Endodermal cell (in vitro differentiated cells): ENCODE results near the gene TSHZ2. TPM values are rescaled to one million over a fixed set of nuclear protein-coding genes. Genes with fewer than 3 reads are reported as not detected.
A peak's percentile ranks its signal among the peaks of the same experiment; 100 is the strongest.

Experiments used
- DNase-seq: peaks from one replicate; pipeline ENCODE4 v3.0.0-alpha.2; 2017
- H3K27ac ChIP-seq: 2 replicates; pipeline ENCODE4 v1.5.1; 2013; ENCODE audit warnings: mild to moderate bottlenecking, low read depth, low read length, moderate library complexity
- H3K27me3 ChIP-seq: 2 replicates; pipeline ENCODE4 v1.6.1; 2013; ENCODE audit warnings: mild to moderate bottlenecking, low read length, moderate library complexity; ENCODE audit not compliant: insufficient read depth, control insufficient read depth, poor library complexity, severe bottlenecking
- H3K36me3 ChIP-seq: 2 replicates; pipeline ENCODE4 v1.7.0; 2013; ENCODE audit warnings: mild to moderate bottlenecking, low read length, moderate library complexity; ENCODE audit not compliant: control insufficient read depth, insufficient read depth
- H3K4me1 ChIP-seq: one replicate; pipeline ENCODE4 v1.7.0; 2013; ENCODE audit warnings: low read length; ENCODE audit not compliant: control insufficient read depth, insufficient read depth
- H3K4me3 ChIP-seq: 2 replicates; pipeline ENCODE4 v1.5.1; 2013; ENCODE audit warnings: mild to moderate bottlenecking, low read length, moderate library complexity
- H3K9ac ChIP-seq: 2 replicates; pipeline ENCODE4 v1.6.1; 2013; ENCODE audit warnings: mild to moderate bottlenecking, low read length, moderate library complexity; ENCODE audit not compliant: poor library complexity, severe bottlenecking; ENCODE audit errors: extremely low read depth
- H3K9me3 ChIP-seq: 2 replicates; pipeline ENCODE4 v1.6.1; 2013; ENCODE audit warnings: mild to moderate bottlenecking, low read length, moderate library complexity; ENCODE audit not compliant: control insufficient read depth
- H3K27ac Mint-ChIP-seq: 2 replicates; pipeline ENCODE4 v1.8.0; 2020; ENCODE audit warnings: mixed read lengths
- H3K27me3 Mint-ChIP-seq: 2 replicates; pipeline ENCODE4 v1.8.0; 2021; ENCODE audit warnings: mild to moderate bottlenecking, mixed read lengths; ENCODE audit not compliant: insufficient read depth
- H3K36me3 Mint-ChIP-seq: 2 replicates; pipeline ENCODE4 v1.8.0; 2020; ENCODE audit warnings: low read depth, mixed read lengths
- H3K4me1 Mint-ChIP-seq: 2 replicates; pipeline ENCODE4 v1.8.0; 2020; ENCODE audit warnings: mixed read lengths
- H3K4me3 Mint-ChIP-seq: 2 replicates; pipeline ENCODE4 v1.8.0; 2020; ENCODE audit warnings: mild to moderate bottlenecking, moderate library complexity, mixed read lengths
- H3K9me3 Mint-ChIP-seq: 2 replicates; pipeline ENCODE4 v1.8.0; 2020; ENCODE audit warnings: mild to moderate bottlenecking, mixed read lengths
- CTCF ChIP-seq: fragments of 200-600 bp; sonication (generic); conservative IDR thresholded peaks from 2 replicates; pipeline ENCODE4 v1.5.0; 2021; ENCODE audit warnings: antibody characterized with exemption, mild to moderate bottlenecking
- WGBS, 2 experiments: methylation state at CpG; one replicate each; pipeline versions ENCODE4 v1.1.5 to v1.1.7; 2013; ENCODE audit warnings: missing lambda C conversion rate in 2 of 2, mixed read lengths in 1 of 2; ENCODE audit not compliant: insufficient coverage in 1 of 2, insufficient read length in 1 of 2; 5-methylcytosine and 5-hydroxymethylcytosine counted together
- total RNA-seq, 2 donors: library from RNA; stranded (reverse); fragmentation: NEBNext Ultra II Directional in 1 of 2; extraction: Animal tissue kit (Norgen Biotek cat#: 25700) in 1 of 2; gene quantifications; 2 replicates in 1 of 2; 3 replicates in 1 of 2; pipeline ENCODE4 v1.2.1, GENCODE V29; 2021

The TSHZ2 gene
- total RNA-seq, 2 donors from 2014 or later: 0.07 to 0.31 TPM

DNA sequence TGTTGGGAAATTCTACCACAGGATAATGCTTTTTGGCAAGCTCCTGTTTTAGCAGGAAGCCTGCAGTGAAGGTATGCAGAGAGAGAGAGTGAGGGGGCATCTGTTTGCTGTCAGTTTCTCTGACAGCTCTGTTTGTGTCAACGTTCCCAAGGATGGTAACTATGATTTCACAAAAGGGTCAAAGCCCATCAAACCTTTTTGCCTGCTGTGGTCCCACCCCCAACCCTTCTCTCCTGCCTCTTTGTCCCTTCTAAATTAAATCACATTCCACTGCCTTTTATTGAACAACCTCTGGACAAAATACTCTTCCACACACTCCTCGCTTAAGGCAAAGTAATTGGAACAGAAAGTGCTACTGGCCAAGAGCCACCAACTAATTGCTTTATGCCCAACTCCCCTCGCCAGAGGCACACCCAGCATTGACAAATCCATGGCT is 128.3 kb downstream of the TSHZ2 start:
- peaks cover 12% of the 10 kb centered on the region for H3K27me3 Mint-ChIP-seq
- peaks cover 12% of the 10 kb centered on the region for H3K4me1 Mint-ChIP-seq
- peak overlapping the region; percentile 22 for H3K27ac ChIP-seq
- no peaks in the 10 kb centered on the region for H3K9me3 Mint-ChIP-seq
- TF ChIP-seq CTCF: no peak
- peaks cover 12% of the 10 kb centered on the region for H3K27me3 ChIP-seq
- no peaks in the 10 kb centered on the region for H3K9me3 ChIP-seq
- DNase-seq: no peak
- H3K9ac ChIP-seq: no peak overlapping the region
- no peak overlapping the region for H3K4me3 Mint-ChIP-seq
- WGBS, 2 experiments: 61 to 67% methylated on average over 2 to 3 of the region's 3 CpGs
- H3K36me3 ChIP-seq: no peaks in the 10 kb centered on the region
- no peak overlapping the region for H3K4me3 ChIP-seq
- no peaks in the 10 kb centered on the region for H3K36me3 Mint-ChIP-seq
- H3K27ac Mint-ChIP-seq: no peak overlapping the region
- H3K4me1 ChIP-seq: no peaks in the 10 kb centered on the region

DNA sequence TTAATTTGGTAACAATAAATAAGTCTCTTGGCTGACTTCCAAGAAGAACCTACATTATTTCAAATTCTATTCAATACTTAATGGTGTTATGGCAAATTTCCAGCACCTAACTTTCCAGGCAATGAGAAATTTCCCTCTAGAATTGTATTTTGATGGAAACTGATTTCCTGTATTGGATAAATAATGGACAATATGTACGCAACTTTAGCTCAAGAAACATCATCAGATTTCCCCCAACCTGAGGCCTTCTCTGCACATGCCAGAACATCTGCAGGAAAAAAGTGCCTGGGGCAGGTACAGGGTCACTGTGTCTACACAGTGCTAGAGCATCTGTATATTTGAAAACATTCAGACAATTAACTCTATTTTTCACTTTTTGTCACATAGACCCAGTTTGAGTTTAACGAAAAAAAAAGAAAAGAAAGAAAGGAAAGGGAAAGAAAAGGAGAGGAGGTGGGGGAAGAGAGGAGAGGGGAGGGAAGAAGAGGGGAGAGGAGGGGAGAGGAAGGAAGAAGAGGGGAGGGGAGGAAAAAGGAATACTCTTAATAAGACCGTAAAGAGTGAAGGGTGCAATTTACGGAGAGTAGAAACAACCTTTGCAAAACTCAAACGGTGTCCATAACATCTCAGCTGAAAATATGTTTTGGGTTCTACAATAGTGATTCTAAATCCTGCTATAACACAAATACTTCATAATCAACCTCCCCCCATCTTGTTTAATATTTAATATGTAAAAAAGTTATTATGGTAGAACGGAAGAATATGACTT is 130.0 kb downstream of the TSHZ2 start:
- H3K27me3 ChIP-seq: peaks cover 12% of the 10 kb centered on the region
- H3K4me3 ChIP-seq: no peak overlapping the region
- no peak overlapping the region for H3K4me3 Mint-ChIP-seq
- no peaks in the 10 kb centered on the region for H3K9me3 Mint-ChIP-seq
- TF ChIP-seq CTCF: no peak
- 75% methylated on average over 6 of the region's 6 CpGs; no CpG with 5 or more reads in 1 of the 2 experiments for WGBS, 2 experiments
- no peak overlapping the region for H3K9ac ChIP-seq
- peaks cover 12% of the 10 kb centered on the region for H3K4me1 Mint-ChIP-seq
- H3K27me3 Mint-ChIP-seq: peaks cover 12% of the 10 kb centered on the region
- H3K36me3 ChIP-seq: no peaks in the 10 kb centered on the region
- DNase-seq: no peak
- no peaks in the 10 kb centered on the region for H3K36me3 Mint-ChIP-seq
- no peak overlapping the region for H3K27ac ChIP-seq
- H3K27ac Mint-ChIP-seq: no peak overlapping the region
- no peaks in the 10 kb centered on the region for H3K4me1 ChIP-seq
- no peaks in the 10 kb centered on the region for H3K9me3 ChIP-seq

- Mint-ChIP-seq H3K4me1 (peaks cover 12% of the 10 kb centered on the region), H3K27me3 (peaks cover 17% of the 10 kb centered on the region), H3K4me3 (no peak overlapping the region), H3K9me3 (no peaks in the 10 kb centered on the region), H3K36me3 (no peaks in the 10 kb centered on the region), H3K27ac (no peak overlapping the region)
- no peak overlapping the region for H3K27ac ChIP-seq
- peaks cover 12% of the 10 kb centered on the region for H3K27me3 ChIP-seq
- no peak for DNase-seq
- 94% methylated on average over 1 of the region's 1 CpG; no CpG with 5 or more reads in 1 of the 2 experiments for WGBS, 2 experiments
- H3K9ac ChIP-seq: no peak overlapping the region
- no peaks in the 10 kb centered on the region for H3K9me3 ChIP-seq
- TF ChIP-seq CTCF: no peak
- H3K4me1 ChIP-seq: no peaks in the 10 kb centered on the region
- H3K36me3 ChIP-seq: no peaks in the 10 kb centered on the region
- no peak overlapping the region for H3K4me3 ChIP-seq
Measured at GRCh38 chr20:53103124-53103523, 131.0 kb downstream of the TSHZ2 start.
